Endothelial cell (in vitro differentiated cells): ENCODE results near the gene RPRD1A. TPM values are rescaled to one million over a fixed set of nuclear protein-coding genes. Genes with fewer than 3 reads are reported as not detected.
"Not testable (repeated sequence)": the region's sequence is repeated elsewhere in the genome, so short reads cannot be mapped to it uniquely, and the experiment has no call there.

Experiments
- DNase-seq: peaks from one replicate; pipeline ENCODE4 v3.0.0; 2021; ENCODE audit warnings: low spot score
- H3K27ac Mint-ChIP-seq: one replicate; pipeline ENCODE4 v1.8.0; 2021; ENCODE audit warnings: mixed read lengths, inconsistent platforms; ENCODE audit not compliant: unreplicated experiment
- H3K27me3 Mint-ChIP-seq: one replicate; pipeline ENCODE4 v1.8.0; 2021; ENCODE audit warnings: mild to moderate bottlenecking, moderate library complexity, mixed read lengths, inconsistent platforms; ENCODE audit not compliant: unreplicated experiment
- H3K36me3 Mint-ChIP-seq: one replicate; pipeline ENCODE4 v1.8.0; 2021; ENCODE audit warnings: mild to moderate bottlenecking, low read depth, mixed read lengths, inconsistent platforms; ENCODE audit not compliant: unreplicated experiment
- H3K4me1 Mint-ChIP-seq: one replicate; pipeline ENCODE4 v1.8.0; 2021; ENCODE audit warnings: mild to moderate bottlenecking, mixed read lengths, inconsistent platforms; ENCODE audit not compliant: unreplicated experiment
- H3K4me3 Mint-ChIP-seq: one replicate; pipeline ENCODE4 v1.8.0; 2021; ENCODE audit warnings: mild to moderate bottlenecking, mixed read lengths, inconsistent platforms; ENCODE audit not compliant: unreplicated experiment
- H3K9me3 Mint-ChIP-seq: one replicate; pipeline ENCODE4 v1.8.0; 2021; ENCODE audit warnings: mixed read lengths, inconsistent platforms; ENCODE audit not compliant: unreplicated experiment
- CTCF ChIP-seq: fragments of 200-600 bp; sonication (generic); IDR thresholded peaks from one replicate; pipeline ENCODE4 v1.5.0; 2021; ENCODE audit warnings: antibody characterized with exemption; ENCODE audit not compliant: unreplicated experiment
- total RNA-seq: library from RNA; stranded (reverse); fragmentation: NEBNext Ultra II Directional; extraction: Animal tissue kit (Norgen Biotek cat#: 25700); gene quantifications from one replicate; pipeline ENCODE4 v1.2.1, GENCODE V29; 2021; ENCODE audit not compliant: unreplicated experiment

Gene RPRD1A
- total RNA-seq, 1 donor from 2014 or later: 58.4 TPM

- H3K4me3 Mint-ChIP-seq: no peak overlapping the region
- H3K9me3 Mint-ChIP-seq: no peaks in the 10 kb centered on the region
- H3K36me3 Mint-ChIP-seq: peaks cover 8% of the 10 kb centered on the region
- H3K27me3 Mint-ChIP-seq: peaks cover 4% of the 10 kb centered on the region
- no peak overlapping the region for H3K27ac Mint-ChIP-seq
- H3K4me1 Mint-ChIP-seq: no peaks in the 10 kb centered on the region
- DNase-seq: no peak
- TF ChIP-seq CTCF: no peak
Observed at GRCh38 chr18:36101943-36102342, 34.6 kb upstream of the RPRD1A start.

GRCh38 chr18:36099311-36099710 lies 32.0 kb upstream of the RPRD1A start:
- peaks cover 2% of the 10 kb centered on the region for H3K27me3 Mint-ChIP-seq
- no peak for DNase-seq
- peaks cover 7% of the 10 kb centered on the region for H3K36me3 Mint-ChIP-seq
- peaks cover 8% of the 10 kb centered on the region for H3K4me1 Mint-ChIP-seq
- no peaks in the 10 kb centered on the region for H3K9me3 Mint-ChIP-seq
- no peak overlapping the region for H3K27ac Mint-ChIP-seq
- no peak for TF ChIP-seq CTCF
- no peak overlapping the region for H3K4me3 Mint-ChIP-seq

GRCh38 chr18:36096955-36097354 lies 29.6 kb upstream of the RPRD1A start:
- H3K27me3 Mint-ChIP-seq: peaks cover 2% of the 10 kb centered on the region
- H3K4me3 Mint-ChIP-seq: no peak overlapping the region
- H3K9me3 Mint-ChIP-seq: no peaks in the 10 kb centered on the region
- DNase-seq: no peak
- no peaks in the 10 kb centered on the region for H3K36me3 Mint-ChIP-seq
- no peak for TF ChIP-seq CTCF
- H3K4me1 Mint-ChIP-seq: peaks cover 25% of the 10 kb centered on the region
- H3K27ac Mint-ChIP-seq: no peak overlapping the region

- no peak for DNase-seq
- Mint-ChIP-seq H3K36me3 (no peaks in the 10 kb centered on the region), H3K4me1 (peaks cover 30% of the 10 kb centered on the region), H3K4me3 (no peak overlapping the region), H3K27me3 (peaks cover 2% of the 10 kb centered on the region), H3K27ac (no peak overlapping the region), H3K9me3 (no peaks in the 10 kb centered on the region)
- peak; percentile 63 for TF ChIP-seq CTCF
Observed at GRCh38 chr18:36095936-36096519, 28.7 kb upstream of the RPRD1A start.

- Mint-ChIP-seq H3K4me3 (no peak overlapping the region), H3K36me3 (no peaks in the 10 kb centered on the region), H3K27ac (peak overlapping the region; percentile 49), H3K4me1 (peaks cover 30% of the 10 kb centered on the region), H3K9me3 (no peaks in the 10 kb centered on the region), H3K27me3 (no peaks in the 10 kb centered on the region)
- no peak for DNase-seq
- TF ChIP-seq CTCF: no peak
Observed at GRCh38 chr18:36094431-36094830, 27.1 kb upstream of the RPRD1A start.

GRCh38 chr18:36092116-36092515 lies 24.8 kb upstream of the RPRD1A start:
- DNase-seq, H3K9me3 Mint-ChIP-seq, H3K4me3 Mint-ChIP-seq, H3K36me3 Mint-ChIP-seq, H3K27me3 Mint-ChIP-seq, H3K27ac Mint-ChIP-seq: not testable (repeated sequence)
- peaks cover 30% of the 10 kb centered on the region for H3K4me1 Mint-ChIP-seq
